Nephron (organoid): ENCODE data around the gene CALN1.
A peak's percentile ranks its signal among the peaks of the same experiment; 100 is the strongest.

Experiments
- H3K27ac Mint-ChIP-seq, 3 experiments: 2 replicates each; pipeline ENCODE4 v1.8.0; 2020; ENCODE audit warnings: mixed read lengths in 3 of 3, mild to moderate bottlenecking in 2 of 3, moderate library complexity in 1 of 3
- H3K27me3 Mint-ChIP-seq: 2 replicates; pipeline ENCODE4 v1.8.0; 2021; ENCODE audit warnings: low read depth, mild to moderate bottlenecking, moderate library complexity, mixed read lengths
- H3K36me3 Mint-ChIP-seq: 2 replicates; pipeline ENCODE4 v1.8.0; 2020; ENCODE audit warnings: low read depth, mixed read lengths
- H3K4me1 Mint-ChIP-seq: 2 replicates; pipeline ENCODE4 v1.8.0; 2020; ENCODE audit warnings: mixed read lengths
- H3K4me3 Mint-ChIP-seq, 3 experiments: 2 replicates each; pipeline ENCODE4 v1.8.0; 2020; ENCODE audit warnings: mild to moderate bottlenecking in 3 of 3, mixed read lengths in 3 of 3, moderate library complexity in 2 of 3
- H3K9me3 Mint-ChIP-seq: 2 replicates; pipeline ENCODE4 v1.8.0; 2020; ENCODE audit warnings: mixed read lengths
- CTCF ChIP-seq, 3 experiments: fragments of 200-600 bp; sonication (generic); IDR thresholded peaks; one replicate each; pipeline ENCODE4 v1.5.0; 2021; ENCODE audit warnings: antibody characterized with exemption in 3 of 3; ENCODE audit not compliant: unreplicated experiment in 3 of 3

CALN1 gene

GRCh38 chr7:72336632-72337389 lies 75.3 kb downstream of the CALN1 start:
- Mint-ChIP-seq H3K4me1 (no peaks in the 10 kb centered on the region), H3K36me3 (no peaks in the 10 kb centered on the region), H3K27ac (no peak overlapping the region), H3K4me3 (peak overlapping the region; percentile 73 to 84 (median 79)), H3K9me3 (peaks cover 37% of the 10 kb centered on the region), H3K27me3 (peaks cover 83% of the 10 kb centered on the region)
- no peak for TF ChIP-seq CTCF (IDR thresholded peaks at IDR 0.05; ENCODE audit: unreplicated experiment in 3 of 3)

DNA sequence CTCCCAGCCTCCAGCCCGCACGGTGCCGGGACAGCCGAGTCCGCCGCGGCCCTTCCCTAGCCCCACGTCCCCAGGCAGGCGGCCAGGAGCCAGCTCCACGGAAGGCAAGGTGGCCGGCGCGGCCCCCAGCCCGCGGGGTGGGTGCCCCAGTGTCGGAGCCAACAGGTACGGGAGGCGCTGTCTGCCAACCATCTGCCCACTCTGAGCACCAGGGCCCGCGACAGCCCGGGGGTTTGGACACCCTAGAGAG lies 75.8 kb downstream of the CALN1 start:
- H3K9me3 Mint-ChIP-seq = peaks cover 36% of the 10 kb centered on the region
- no peaks in the 10 kb centered on the region for H3K36me3 Mint-ChIP-seq
- TF ChIP-seq CTCF (IDR thresholded peaks at IDR 0.05; ENCODE audit: unreplicated experiment in 3 of 3) = no peak
- H3K4me1 Mint-ChIP-seq = no peaks in the 10 kb centered on the region
- H3K27me3 Mint-ChIP-seq = peaks cover 88% of the 10 kb centered on the region
- H3K27ac Mint-ChIP-seq = no peak overlapping the region
- H3K4me3 Mint-ChIP-seq = peak overlapping the region; percentile 54 to 70 (median 69)

- peaks cover 90% of the 10 kb centered on the region for H3K27me3 Mint-ChIP-seq
- no peak overlapping the region for H3K27ac Mint-ChIP-seq
- no peak for TF ChIP-seq CTCF (IDR thresholded peaks at IDR 0.05; ENCODE audit: unreplicated experiment in 3 of 3)
Measured at GRCh38 chr7:72335561-72336381, 76.4 kb downstream of the CALN1 start.

DNA sequence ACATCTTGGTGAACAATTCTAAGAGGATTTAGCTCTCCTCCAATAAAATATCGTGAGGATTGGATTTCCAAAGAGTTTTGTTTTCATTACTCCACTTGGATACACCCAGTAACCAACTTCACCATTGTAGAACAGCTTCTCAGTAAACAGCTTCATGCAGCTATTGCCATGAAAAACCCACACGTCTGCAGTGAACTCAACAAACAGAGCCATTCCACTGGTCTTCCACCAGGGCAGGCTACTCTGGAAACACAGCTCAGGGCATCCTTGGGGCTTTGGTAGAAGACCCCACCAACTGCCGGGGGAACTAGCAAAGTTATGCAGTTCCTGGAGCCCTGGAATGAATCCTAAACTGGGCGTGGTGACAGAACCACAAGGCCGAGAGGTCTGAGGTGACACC lies 77.4 kb downstream of the CALN1 start:
- Mint-ChIP-seq H3K27ac (no peak overlapping the region), H3K36me3 (no peaks in the 10 kb centered on the region), H3K27me3 (peaks cover 83% of the 10 kb centered on the region), H3K4me1 (no peaks in the 10 kb centered on the region), H3K4me3 (peak overlapping the region; percentile 43 to 65 (median 55)), H3K9me3 (peaks cover 33% of the 10 kb centered on the region)
- TF ChIP-seq CTCF (IDR thresholded peaks at IDR 0.05; ENCODE audit: unreplicated experiment in 3 of 3) = no peak

More at GRCh38 chr7:72335561-72336381, 76.4 kb downstream of the CALN1 start:
- no peaks in the 10 kb centered on the region for H3K4me1 Mint-ChIP-seq
- H3K9me3 Mint-ChIP-seq = peaks cover 37% of the 10 kb centered on the region
- peak overlapping the region; percentile 54 to 65 (median 55) for H3K4me3 Mint-ChIP-seq
- H3K36me3 Mint-ChIP-seq = no peaks in the 10 kb centered on the region

DNA sequence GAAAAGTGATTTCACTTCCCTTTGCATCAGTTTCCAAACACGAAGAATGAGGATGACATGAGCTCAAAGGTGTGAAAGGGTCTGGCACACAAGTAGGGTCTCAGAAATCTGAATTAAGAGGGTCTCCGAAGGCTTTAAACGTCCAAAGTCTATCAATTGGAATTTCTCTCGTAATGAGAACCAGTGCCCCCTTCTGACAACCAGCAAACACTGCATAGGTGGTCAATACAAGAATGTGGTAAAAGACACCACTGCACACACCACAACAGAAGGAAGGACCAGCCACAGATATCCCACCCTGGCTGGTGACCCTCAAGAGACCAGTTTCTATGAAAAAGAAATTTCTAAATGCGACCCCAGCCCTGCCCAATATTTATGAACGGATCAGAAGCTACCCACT lies 78.1 kb downstream of the CALN1 start:
- no peaks in the 10 kb centered on the region for H3K4me1 Mint-ChIP-seq
- H3K27me3 Mint-ChIP-seq = peaks cover 80% of the 10 kb centered on the region
- H3K4me3 Mint-ChIP-seq = peak overlapping the region; percentile 61 to 71 (median 67)
- H3K27ac Mint-ChIP-seq = no peak overlapping the region
- H3K9me3 Mint-ChIP-seq = peaks cover 26% of the 10 kb centered on the region
- no peak for TF ChIP-seq CTCF (IDR thresholded peaks at IDR 0.05; ENCODE audit: unreplicated experiment in 3 of 3)
- no peaks in the 10 kb centered on the region for H3K36me3 Mint-ChIP-seq
